Dendritic cell treated with granulocyte-macrophage colony-stimulating factor and Interleukin-4, amounts not matched to agents 40 ng/mL and 50 ng/mL, for 4 days (primary cell): ENCODE data around the gene SMC3.

Source experiments
- H3K27ac Mint-ChIP-seq: one replicate; pipeline ENCODE4 v1.8.0; 2022; ENCODE audit warnings: mild to moderate bottlenecking, mixed read lengths
- H3K27me3 Mint-ChIP-seq: one replicate; pipeline ENCODE4 v1.8.0; 2022; ENCODE audit warnings: mild to moderate bottlenecking, mixed read lengths
- H3K36me3 Mint-ChIP-seq: one replicate; pipeline ENCODE4 v1.8.0; 2022; ENCODE audit warnings: low read depth, mixed read lengths
- H3K4me1 Mint-ChIP-seq: one replicate; pipeline ENCODE4 v1.8.0; 2022; ENCODE audit warnings: low read depth, mixed read lengths
- H3K4me3 Mint-ChIP-seq: one replicate; pipeline ENCODE4 v1.8.0; 2022; ENCODE audit warnings: mild to moderate bottlenecking, moderate library complexity, mixed read lengths
- H3K9me3 Mint-ChIP-seq: one replicate; pipeline ENCODE4 v1.8.0; 2022; ENCODE audit warnings: mixed read lengths
- intact Hi-C: fragments of 100-400 bp; cut with micrococcal nuclease; formaldehyde crosslinking; loops from one replicate; pipeline ENCODE4 v1.15.0; 2022

SMC3 gene

DNA sequence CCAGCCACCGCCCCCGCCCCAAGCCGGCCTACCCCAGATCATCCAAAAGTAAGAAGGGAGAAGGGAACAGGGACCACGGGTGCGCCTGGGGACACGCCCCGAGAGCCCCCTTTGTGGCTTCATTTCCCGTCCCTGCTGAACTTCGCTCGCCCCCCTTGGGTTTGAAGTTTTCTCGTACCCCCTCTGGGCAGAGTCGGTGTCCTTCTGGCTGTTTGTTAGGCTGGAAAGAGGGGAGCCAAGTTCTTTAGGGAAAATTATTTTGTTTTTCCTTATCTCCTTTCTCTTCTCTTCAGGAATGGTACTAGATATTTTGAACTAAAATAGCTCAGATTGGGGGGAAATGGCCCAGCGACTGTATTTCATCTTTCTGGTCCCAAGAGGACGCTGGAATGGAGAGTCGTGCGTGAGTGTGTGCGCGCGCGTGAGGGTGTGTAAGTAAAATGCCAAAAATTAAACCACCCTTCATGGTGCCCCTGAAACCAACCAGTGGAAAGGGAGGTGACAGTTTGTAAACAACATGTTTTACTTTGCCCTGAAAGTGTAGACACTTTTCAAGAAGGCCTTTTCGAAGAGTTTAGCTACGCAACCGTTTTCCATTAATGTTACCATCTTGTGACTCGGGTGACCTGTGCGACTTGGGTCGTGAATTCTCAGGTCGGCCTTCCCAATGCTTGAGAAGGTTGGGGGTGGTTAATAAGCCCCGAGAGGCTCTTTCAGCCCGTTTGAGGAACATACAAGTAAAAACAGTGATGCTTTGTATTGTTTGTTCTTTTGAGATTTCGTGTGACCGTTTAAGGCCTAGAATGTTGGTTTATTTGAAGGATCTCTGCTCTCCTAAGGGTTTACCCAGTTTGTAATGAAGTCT is 77.3 kb downstream of the SMC3 start:
- Mint-ChIP-seq H3K27me3 (peaks cover 79% of the 10 kb centered on the region), H3K4me1 (peaks cover 22% of the 10 kb centered on the region), H3K4me3 (no peak overlapping the region), H3K36me3 (no peaks in the 10 kb centered on the region), H3K9me3 (no peaks in the 10 kb centered on the region), H3K27ac (no peak overlapping the region)
- intact Hi-C loops, result no loop called here

DNA sequence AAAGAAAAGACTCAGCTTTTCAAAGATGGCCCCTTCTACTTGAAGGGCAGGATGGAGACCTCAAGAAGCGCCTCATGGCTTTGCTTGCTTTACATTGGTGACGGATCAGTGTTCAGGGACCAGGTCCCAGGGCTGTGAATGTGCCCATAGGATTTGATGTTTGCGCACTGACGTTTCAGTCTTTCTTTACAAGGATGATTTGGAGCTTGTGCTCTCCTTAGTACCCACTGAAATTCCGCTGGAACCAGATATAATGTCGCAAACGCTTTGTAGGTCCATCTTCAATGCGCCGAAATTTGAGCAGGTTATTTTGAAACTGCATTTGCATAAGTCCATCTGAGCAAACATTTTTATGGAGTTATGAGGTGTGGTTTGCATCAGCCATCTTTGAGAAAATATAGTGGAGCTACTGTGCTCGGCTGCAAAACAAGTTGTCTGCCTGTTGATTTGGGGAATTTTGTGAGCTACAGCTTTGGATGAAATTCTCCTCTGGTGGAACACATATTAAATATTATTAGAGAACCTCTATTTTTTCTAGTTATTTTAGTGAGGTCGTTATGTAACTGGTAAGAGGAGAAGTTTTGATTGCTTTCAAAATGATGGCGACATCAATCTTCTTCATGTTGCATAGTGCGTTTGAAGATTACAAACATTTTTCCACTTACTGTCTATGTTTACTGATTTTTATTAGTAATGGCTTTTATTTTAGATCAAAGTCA is 79.1 kb downstream of the SMC3 start:
- no peak overlapping the region for H3K4me3 Mint-ChIP-seq
- no peaks in the 10 kb centered on the region for H3K9me3 Mint-ChIP-seq
- peaks cover 69% of the 10 kb centered on the region for H3K27me3 Mint-ChIP-seq

DNA sequence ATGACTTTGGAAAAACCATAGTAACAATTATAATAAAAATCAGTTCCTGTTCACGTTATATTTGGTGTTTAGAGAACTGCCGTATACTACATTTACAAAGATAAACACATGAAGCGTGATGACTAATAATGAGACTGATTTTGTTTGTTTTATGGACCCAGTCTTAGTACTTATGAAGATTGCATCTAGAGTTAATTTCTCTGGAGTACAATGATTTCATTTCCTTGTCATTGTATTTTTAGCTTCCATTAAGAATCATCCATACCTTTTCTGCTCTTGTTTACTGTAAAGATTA is 79.6 kb downstream of the SMC3 start:
- Mint-ChIP-seq H3K36me3 (no peaks in the 10 kb centered on the region), H3K27ac (no peak overlapping the region)

More for the DNA sequence above, 79.1 kb downstream of the SMC3 start:
- H3K27ac Mint-ChIP-seq, result no peak overlapping the region
- no peaks in the 10 kb centered on the region for H3K36me3 Mint-ChIP-seq
- intact Hi-C loops, result no loop called here
- peaks cover 26% of the 10 kb centered on the region for H3K4me1 Mint-ChIP-seq

DNA sequence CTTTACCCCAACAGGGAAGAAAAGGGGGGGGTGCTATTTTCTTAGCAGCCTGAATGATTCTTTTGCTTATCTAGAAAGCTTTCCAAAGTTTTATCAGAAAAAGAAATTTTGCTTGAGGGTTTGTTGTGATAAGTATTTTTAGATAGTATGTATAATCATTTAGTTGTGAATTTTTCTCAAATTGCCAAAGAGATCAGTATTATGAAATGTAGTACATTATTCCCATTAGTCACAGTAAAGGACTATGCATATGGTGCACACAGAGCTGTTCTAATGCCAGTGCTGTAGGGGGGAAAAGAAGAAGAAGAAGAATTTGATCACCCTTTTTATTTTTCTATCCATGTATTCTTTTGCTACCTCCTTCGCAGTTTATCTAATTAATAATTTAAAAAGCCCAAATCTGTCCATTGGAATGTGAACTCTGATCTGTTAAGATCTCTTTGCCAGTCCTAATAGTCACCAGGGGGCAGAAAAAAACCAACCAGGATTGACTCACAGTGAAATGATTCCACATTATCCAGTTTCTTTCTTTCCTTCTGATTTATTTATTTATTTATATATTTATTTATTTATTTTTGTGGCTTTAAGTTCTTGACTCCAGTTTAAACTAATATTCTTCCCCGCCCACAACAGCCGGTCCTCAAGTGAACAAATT is 81.3 kb downstream of the SMC3 start:
- H3K4me3 Mint-ChIP-seq, result no peak overlapping the region
- intact Hi-C loops, result no loop called here
- H3K27ac Mint-ChIP-seq, result no peak overlapping the region
- H3K9me3 Mint-ChIP-seq, result no peaks in the 10 kb centered on the region
- no peaks in the 10 kb centered on the region for H3K36me3 Mint-ChIP-seq
- peaks cover 14% of the 10 kb centered on the region for H3K4me1 Mint-ChIP-seq
- H3K27me3 Mint-ChIP-seq, result peaks cover 55% of the 10 kb centered on the region

More for the DNA sequence above, 79.6 kb downstream of the SMC3 start:
- no peaks in the 10 kb centered on the region for H3K9me3 Mint-ChIP-seq
- H3K4me3 Mint-ChIP-seq, result no peak overlapping the region
- intact Hi-C loops, result no loop called here
- peaks cover 64% of the 10 kb centered on the region for H3K27me3 Mint-ChIP-seq
- peaks cover 26% of the 10 kb centered on the region for H3K4me1 Mint-ChIP-seq

DNA sequence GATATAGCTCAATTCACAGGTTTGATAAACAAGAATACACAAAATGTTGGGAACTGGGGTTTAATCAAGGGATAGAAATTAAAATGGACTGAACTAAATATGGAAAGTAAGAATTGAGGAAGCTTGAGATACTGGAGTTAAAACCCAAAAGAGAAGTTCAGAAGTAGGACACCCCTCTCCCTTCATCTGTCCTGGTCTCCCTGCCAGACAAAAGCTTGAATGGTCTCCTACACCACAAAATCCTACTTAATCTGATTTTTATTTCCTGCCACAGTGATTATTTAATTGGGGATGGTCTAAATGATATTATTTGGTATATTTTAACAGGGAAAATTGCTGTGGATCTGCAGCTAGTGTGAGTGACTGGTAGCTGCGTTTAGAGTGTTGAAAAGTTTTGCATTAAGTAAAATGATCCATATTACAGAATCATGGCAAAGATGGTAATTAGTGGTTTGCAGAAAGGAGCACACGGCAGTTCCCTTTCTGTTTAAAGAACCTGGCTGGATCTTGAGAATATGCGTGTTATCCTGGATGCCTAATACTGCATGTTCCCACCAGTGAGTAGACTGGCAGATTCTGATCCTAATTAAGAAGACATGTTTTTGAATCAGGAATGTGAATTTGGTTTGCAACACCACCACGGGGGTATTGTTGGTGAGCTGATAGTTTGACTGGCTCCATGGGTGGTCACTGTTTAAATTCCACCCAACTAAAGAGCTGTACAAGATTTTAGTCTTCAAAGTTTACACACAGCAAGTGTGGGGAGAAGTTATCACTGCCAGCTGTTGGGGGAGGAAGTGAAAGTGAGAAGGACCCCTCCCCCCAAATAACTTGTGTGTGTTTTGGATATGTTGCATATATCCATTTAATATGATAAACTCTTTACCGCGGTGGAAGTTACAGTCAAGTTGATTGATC is 82.1 kb downstream of the SMC3 start:
- Mint-ChIP-seq H3K36me3 (no peaks in the 10 kb centered on the region), H3K4me3 (no peak overlapping the region), H3K27ac (no peak overlapping the region), H3K9me3 (no peaks in the 10 kb centered on the region), H3K27me3 (peaks cover 49% of the 10 kb centered on the region), H3K4me1 (peaks cover 10% of the 10 kb centered on the region)
- intact Hi-C loops, result no loop called here

DNA sequence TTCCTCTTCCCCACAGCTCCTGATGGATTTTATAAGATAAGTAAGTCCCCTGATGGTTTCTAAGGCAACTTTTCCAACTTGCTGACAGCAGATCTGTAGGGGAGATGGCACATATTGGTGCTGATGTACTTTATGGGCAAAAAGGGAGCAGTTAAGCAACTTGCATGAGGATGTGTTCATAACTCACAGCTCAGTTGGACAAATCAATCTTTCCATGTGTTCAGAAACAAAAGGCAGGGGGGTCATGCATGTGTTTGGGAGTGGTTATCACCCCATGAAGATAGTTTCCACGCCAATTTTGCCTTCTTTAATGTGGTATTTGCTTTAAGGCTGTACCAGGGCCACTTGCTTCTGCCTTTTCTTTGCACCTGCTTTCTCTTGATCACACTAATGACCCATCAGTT is 82.8 kb downstream of the SMC3 start:
- no peaks in the 10 kb centered on the region for H3K9me3 Mint-ChIP-seq
- H3K4me3 Mint-ChIP-seq, result no peak overlapping the region
- peaks cover 10% of the 10 kb centered on the region for H3K4me1 Mint-ChIP-seq
- H3K36me3 Mint-ChIP-seq, result no peaks in the 10 kb centered on the region
- H3K27ac Mint-ChIP-seq, result no peak overlapping the region
- H3K27me3 Mint-ChIP-seq, result peaks cover 43% of the 10 kb centered on the region
- intact Hi-C loops, result no loop called here

DNA sequence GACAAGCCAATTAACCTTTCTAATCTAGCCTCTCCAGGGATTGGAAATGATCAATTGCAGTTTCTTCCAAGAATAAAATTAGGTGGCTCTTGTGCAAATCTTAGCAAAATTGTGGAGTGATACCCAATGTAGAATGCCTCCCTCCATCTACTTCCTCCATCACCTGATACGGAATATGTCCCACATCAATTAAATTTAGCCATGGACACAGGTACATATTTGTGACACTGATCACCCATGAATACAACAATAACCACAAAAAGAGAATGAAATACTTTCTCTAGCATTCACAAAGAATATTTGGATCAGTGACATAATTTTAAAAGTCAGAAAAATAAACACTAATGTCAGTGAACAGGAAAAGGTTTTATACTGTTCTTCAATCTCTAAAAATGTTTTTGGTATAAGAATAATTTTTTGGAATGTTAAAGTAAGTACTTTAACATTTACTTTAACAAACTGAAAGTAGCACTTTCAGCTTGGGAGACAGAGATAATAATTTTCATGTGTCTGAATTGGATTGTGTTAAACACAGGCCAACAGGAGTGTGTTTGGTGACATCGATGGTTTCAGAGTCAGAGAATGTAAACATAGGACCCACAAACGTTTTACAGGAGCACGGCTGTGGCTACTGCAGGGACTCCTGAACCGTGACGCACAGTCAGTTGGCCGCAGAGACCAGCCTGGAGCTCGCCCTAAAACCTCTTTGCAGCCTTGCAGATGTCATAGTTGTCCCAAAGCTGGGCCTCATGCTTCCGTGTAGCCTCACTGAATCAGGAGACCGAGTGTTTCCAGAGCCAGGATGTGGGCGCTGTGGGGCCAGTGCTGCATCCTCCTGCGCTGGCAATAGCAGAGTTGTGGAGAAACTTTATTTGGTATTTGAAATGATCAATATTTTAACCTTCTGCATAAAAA is 83.8 kb downstream of the SMC3 start:
- peaks cover 10% of the 10 kb centered on the region for H3K4me1 Mint-ChIP-seq
- H3K36me3 Mint-ChIP-seq, result no peaks in the 10 kb centered on the region
- no peaks in the 10 kb centered on the region for H3K9me3 Mint-ChIP-seq
- H3K4me3 Mint-ChIP-seq, result no peak overlapping the region
- peaks cover 36% of the 10 kb centered on the region for H3K27me3 Mint-ChIP-seq
- intact Hi-C loops, result no loop called here
- H3K27ac Mint-ChIP-seq, result no peak overlapping the region

DNA sequence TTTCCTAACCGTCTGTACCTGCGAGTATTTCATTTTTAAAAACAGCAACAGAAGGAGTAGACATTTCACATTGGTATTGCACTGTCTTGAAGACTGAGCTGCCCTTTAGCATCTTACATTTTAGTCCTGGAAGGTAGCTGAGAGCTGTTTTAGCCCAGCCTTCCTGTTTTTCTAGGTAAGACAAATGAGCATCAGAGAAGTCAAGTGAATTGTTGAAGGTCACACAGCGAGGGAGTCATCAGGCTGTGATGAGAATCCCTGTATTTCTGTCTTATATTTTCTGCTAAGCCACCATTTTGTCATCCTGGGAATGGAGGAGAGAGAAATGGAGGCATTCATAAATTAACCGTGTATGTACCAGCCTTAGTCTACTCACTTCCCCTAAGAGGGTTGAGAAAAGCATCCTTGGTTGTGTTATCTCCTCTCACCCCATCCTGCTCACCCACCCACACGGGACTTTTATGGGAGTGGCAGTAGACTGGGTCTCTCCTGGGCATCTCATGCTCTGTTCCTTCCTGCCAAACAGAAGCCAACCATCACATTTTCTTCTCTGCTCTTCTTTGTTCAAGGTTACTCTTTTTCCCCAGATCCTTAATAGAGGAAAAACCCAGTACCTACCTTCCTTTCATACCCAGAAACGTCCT is 85.1 kb downstream of the SMC3 start:
- Mint-ChIP-seq H3K9me3 (no peaks in the 10 kb centered on the region), H3K4me3 (no peak overlapping the region), H3K27me3 (peaks cover 32% of the 10 kb centered on the region), H3K4me1 (peaks cover 10% of the 10 kb centered on the region), H3K27ac (no peak overlapping the region), H3K36me3 (no peaks in the 10 kb centered on the region)
- intact Hi-C loops, result no loop called here
